ENCODE data around the gene MEF2D.

MEF2D gene

GRCh38 chr1:156421939-156422601 is 78.5 kb downstream of the MEF2D start:
- no peak for DNase-seq

GRCh38 chr1:156421062-156421938 is 79.3 kb downstream of the MEF2D start:
- DNase-seq: peak; percentile 66

GRCh38 chr1:156420205-156421061 is 80.1 kb downstream of the MEF2D start:
- DNase-seq: peak; percentile 51

- no peak for DNase-seq
Measured at GRCh38 chr1:156419854-156420204, 80.7 kb downstream of the MEF2D start.

- DNase-seq: no peak
Measured at GRCh38 chr1:156418416-156419070, 82.0 kb downstream of the MEF2D start.

GRCh38 chr1:156417401-156418020 is 83.1 kb downstream of the MEF2D start:
- no peak for DNase-seq

GRCh38 chr1:156416993-156417392 is 83.6 kb downstream of the MEF2D start:
- no peak for DNase-seq

- no peak for DNase-seq
Measured at GRCh38 chr1:156414461-156415064, 86.0 kb downstream of the MEF2D start.

Data from stimulated activated naive CD4-positive, alpha-beta T cell treated with Interleukin-2 at 50 U/mL for 16 hours (primary cell).